ENCODE results near the gene ACOT2.
"Not testable (repeated sequence)": the region's sequence is repeated elsewhere in the genome, so short reads cannot be mapped to it uniquely, and the experiment has no call there.

GRCh38 chr14:73568886-73569184, 178 bp upstream of the ACOT2 start:
- not testable (repeated sequence) for TF ChIP-seq CTCF (optimal IDR thresholded peaks at IDR 0.05 in 1 of 3, IDR thresholded peaks at IDR 0.05 in 1 of 3, conservative IDR thresholded peaks at IDR 0.05 in 1 of 3; ENCODE audit: extremely low read depth in 1 of 3, insufficient read depth in 2 of 3, low read length in 3 of 3); EZH2 (IDR thresholded peaks at IDR 0.05; ENCODE audit: low read length)
